A673 (cell line): Measurements from ENCODE around the gene LDLRAP1. TPM values are rescaled to one million over a fixed set of nuclear protein-coding genes. Genes with fewer than 3 reads are reported as not detected.

ENCODE experiments used
- BruUV-seq: library from RNA; stranded (reverse); fragments of 400-500 nt; replicated peaks from 2 replicates; lab custom pipeline; 2021; lab: Mats Ljungman, UMichigan
- CTCF ChIA-PET: fragments of 300-600 bp; sonication (Branson Sonifier 250); formaldehyde crosslinking; loops from one replicate; lab custom pipeline; 2022; ENCODE audit warnings: antibody characterized with exemption; lab: Charles Lee
- POLR2A ChIA-PET: fragments of 300-600 bp; sonication (Branson Sonifier 250); formaldehyde crosslinking; loops from one replicate; lab custom pipeline; 2022; ENCODE audit warnings: antibody characterized with exemption; ENCODE audit not compliant: low non-redundant PET; lab: Charles Lee
- DNase-seq: peaks from one replicate; pipeline ENCODE4 v3.0.0-alpha.2; 2015; ENCODE audit warnings: low spot score
- H3K27ac ChIP-seq: fragments of 200-600 bp; sonication (generic); 2 replicates; pipeline ENCODE4 v1.5.1; 2016; ENCODE audit warnings: mixed run types, low read depth, mild to moderate bottlenecking, mixed read lengths, antibody characterized with exemption, low read length; ENCODE audit not compliant: poor library complexity, severe bottlenecking
- H3K27me3 ChIP-seq: fragments of 200-600 bp; sonication (generic); replicated peaks from 2 replicates; pipeline ENCODE4 v1.6.1; 2017; ENCODE audit warnings: mixed run types, low read depth, mild to moderate bottlenecking, mixed read lengths, antibody characterized with exemption, low read length; ENCODE audit not compliant: insufficient read depth, poor library complexity
- H3K36me3 ChIP-seq: fragments of 200-600 bp; sonication (generic); 2 replicates; pipeline ENCODE4 v1.6.1; 2016; ENCODE audit warnings: mixed run types, mild to moderate bottlenecking, mixed read lengths, antibody characterized with exemption, low read length; ENCODE audit not compliant: insufficient read depth, poor library complexity, severe bottlenecking
- H3K4me1 ChIP-seq: fragments of 200-600 bp; sonication (generic); 2 replicates; pipeline ENCODE4 v1.6.1; 2017; ENCODE audit warnings: mixed run types, mild to moderate bottlenecking, mixed read lengths, antibody characterized with exemption, low read length; ENCODE audit not compliant: insufficient read depth, poor library complexity, severe bottlenecking
- H3K4me3 ChIP-seq: fragments of 200-600 bp; sonication (generic); 2 replicates; pipeline ENCODE4 v1.5.1; 2016; ENCODE audit warnings: low read depth, mixed run types, mild to moderate bottlenecking, mixed read lengths, low read length; ENCODE audit not compliant: poor library complexity, severe bottlenecking
- H3K9me3 ChIP-seq: fragments of 200-600 bp; sonication (generic); 2 replicates; pipeline ENCODE4 v1.6.1; 2016; ENCODE audit warnings: mixed run types, low read depth, mild to moderate bottlenecking, mixed read lengths, antibody characterized with exemption, low read length; ENCODE audit not compliant: poor library complexity, severe bottlenecking
- EZH2 ChIP-seq: fragments of 200-600 bp; sonication (generic); IDR thresholded peaks from 2 replicates; pipeline ENCODE4 v1.6.1; 2017; ENCODE audit warnings: borderline replicate concordance, low read depth, mild to moderate bottlenecking, mixed read lengths, antibody characterized with exemption, low read length; ENCODE audit not compliant: poor library complexity, severe bottlenecking
- intact Hi-C: fragments of 100-400 bp; cut with micrococcal nuclease; formaldehyde crosslinking; loops from one replicate; pipeline ENCODE4 v1.10.0; 2022; ENCODE audit not compliant: unreplicated experiment
- total RNA-seq: library from RNA; stranded (reverse); gene quantifications from 2 replicates; pipeline ENCODE4 v1.2.3, GENCODE V29; 2021
- TF ChIP-seq, protein P1 (sequence below): fragments of 300-800, 200-600 bp; sonication (generic); conservative IDR thresholded peaks from 2 replicates; pipeline ENCODE4 v1.5.1; 2017; ENCODE audit warnings: low read depth, mild to moderate bottlenecking, antibody characterized with exemption, low read length, moderate library complexity, mixed read lengths

Gene LDLRAP1
- total RNA-seq, 1 experiment from 2014 or later, result 5.5 TPM

GRCh38 chr1:25570798-25571521 is 27.6 kb downstream of the LDLRAP1 start:
- no peak for DNase-seq
- H3K27ac ChIP-seq, result no peak overlapping the region
- H3K4me1 ChIP-seq, result peaks cover 2% of the 10 kb centered on the region
- no peaks in the 10 kb centered on the region for H3K36me3 ChIP-seq
- no peaks in the 10 kb centered on the region for H3K27me3 ChIP-seq
- POLR2A ChIA-PET, result no interaction called here
- H3K4me3 ChIP-seq, result no peak overlapping the region
- BruUV-seq, result no TSS peak
- no peak for TF ChIP-seq EZH2
- TF ChIP-seq, protein P1, sequence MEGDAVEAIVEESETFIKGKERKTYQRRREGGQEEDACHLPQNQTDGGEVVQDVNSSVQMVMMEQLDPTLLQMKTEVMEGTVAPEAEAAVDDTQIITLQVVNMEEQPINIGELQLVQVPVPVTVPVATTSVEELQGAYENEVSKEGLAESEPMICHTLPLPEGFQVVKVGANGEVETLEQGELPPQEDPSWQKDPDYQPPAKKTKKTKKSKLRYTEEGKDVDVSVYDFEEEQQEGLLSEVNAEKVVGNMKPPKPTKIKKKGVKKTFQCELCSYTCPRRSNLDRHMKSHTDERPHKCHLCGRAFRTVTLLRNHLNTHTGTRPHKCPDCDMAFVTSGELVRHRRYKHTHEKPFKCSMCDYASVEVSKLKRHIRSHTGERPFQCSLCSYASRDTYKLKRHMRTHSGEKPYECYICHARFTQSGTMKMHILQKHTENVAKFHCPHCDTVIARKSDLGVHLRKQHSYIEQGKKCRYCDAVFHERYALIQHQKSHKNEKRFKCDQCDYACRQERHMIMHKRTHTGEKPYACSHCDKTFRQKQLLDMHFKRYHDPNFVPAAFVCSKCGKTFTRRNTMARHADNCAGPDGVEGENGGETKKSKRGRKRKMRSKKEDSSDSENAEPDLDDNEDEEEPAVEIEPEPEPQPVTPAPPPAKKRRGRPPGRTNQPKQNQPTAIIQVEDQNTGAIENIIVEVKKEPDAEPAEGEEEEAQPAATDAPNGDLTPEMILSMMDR, result no peak
- H3K9me3 ChIP-seq, result no peaks in the 10 kb centered on the region
- CTCF ChIA-PET, result no interaction called here
- intact Hi-C loops, result no loop called here

DNA sequence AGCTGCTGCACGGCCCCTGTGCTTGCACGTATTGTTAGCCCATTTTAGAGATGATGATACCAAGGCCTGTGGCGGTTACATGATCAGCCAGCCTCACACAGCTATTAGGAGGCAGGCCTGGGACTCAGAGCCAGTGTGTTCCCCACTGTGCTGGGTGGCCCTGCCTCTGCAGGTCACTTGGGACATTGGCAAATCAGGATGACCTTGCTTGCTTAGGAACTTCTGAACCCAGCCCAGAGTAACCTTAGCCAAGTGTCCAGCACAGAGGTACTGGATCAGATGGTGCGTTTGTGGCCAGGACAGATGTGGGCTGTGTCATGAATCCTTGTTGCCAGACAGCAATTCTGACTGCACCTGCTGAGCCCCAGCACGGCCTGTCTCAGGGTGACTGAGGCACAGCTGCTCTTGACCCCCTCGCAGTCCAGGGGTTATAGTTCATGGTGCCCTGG is 28.1 kb downstream of the LDLRAP1 start:
- H3K4me3 ChIP-seq, result no peak overlapping the region
- intact Hi-C loops, result no loop called here
- TF ChIP-seq EZH2, result no peak
- TF ChIP-seq, protein P1, result no peak
- H3K27ac ChIP-seq, result no peak overlapping the region
- H3K36me3 ChIP-seq, result no peaks in the 10 kb centered on the region
- H3K27me3 ChIP-seq, result no peaks in the 10 kb centered on the region
- no TSS peak for BruUV-seq
- H3K9me3 ChIP-seq, result no peaks in the 10 kb centered on the region
- ChIA-PET CTCF (no interaction called here), POLR2A (no interaction called here)
- peaks cover 2% of the 10 kb centered on the region for H3K4me1 ChIP-seq
- DNase-seq, result no peak

GRCh38 chr1:25572107-25572506 is 28.7 kb downstream of the LDLRAP1 start:
- no TSS peak for BruUV-seq
- Histone ChIP-seq H3K4me3 (no peak overlapping the region), H3K4me1 (peaks cover 2% of the 10 kb centered on the region), H3K9me3 (no peaks in the 10 kb centered on the region), H3K36me3 (no peaks in the 10 kb centered on the region), H3K27me3 (no peaks in the 10 kb centered on the region), H3K27ac (no peak overlapping the region)
- no peak for TF ChIP-seq EZH2
- TF ChIP-seq, protein P1, result no peak
- POLR2A ChIA-PET, result no interaction called here
- intact Hi-C loops, result no loop called here
- CTCF ChIA-PET, result interaction anchor here (0.7 kb wide), 2 partner anchors 16 to 221 kb away, joined by 3 to 4 read pairs; no protein-coding TSS in a partner anchor
- DNase-seq, result no peak
